Measurements from ENCODE around the gene HSPA9.

The HSPA9 gene

DNA sequence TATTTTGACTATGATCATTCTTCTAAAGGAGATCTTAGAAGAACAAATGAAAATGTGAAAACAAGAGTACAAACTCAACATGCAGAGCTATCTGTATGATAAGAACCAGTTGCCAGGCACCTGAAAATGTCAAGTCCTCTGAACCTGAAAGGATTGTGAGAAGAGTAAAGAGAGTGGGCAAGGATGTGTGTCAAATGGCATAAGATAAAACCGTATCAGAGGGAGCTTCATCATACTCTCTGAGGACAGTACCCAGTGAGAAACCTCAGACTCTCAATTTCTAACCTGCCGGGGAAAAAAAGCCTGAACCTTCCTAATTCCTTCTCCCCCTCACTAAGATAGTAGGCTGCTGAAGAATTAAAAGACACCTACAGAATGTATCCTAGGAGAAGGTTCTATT is 39.0 kb downstream of the HSPA9 start:
- H3K36me3 ChIP-seq (ENCODE audit: control insufficient read depth, insufficient read depth, low read length) = no peaks in the 10 kb centered on the region
- no peaks in the 10 kb centered on the region for H3K27me3 ChIP-seq (ENCODE audit: control insufficient read depth, insufficient read depth, low read length)
- H2AFZ ChIP-seq = no peak overlapping the region
- TF ChIP-seq, protein P1, sequence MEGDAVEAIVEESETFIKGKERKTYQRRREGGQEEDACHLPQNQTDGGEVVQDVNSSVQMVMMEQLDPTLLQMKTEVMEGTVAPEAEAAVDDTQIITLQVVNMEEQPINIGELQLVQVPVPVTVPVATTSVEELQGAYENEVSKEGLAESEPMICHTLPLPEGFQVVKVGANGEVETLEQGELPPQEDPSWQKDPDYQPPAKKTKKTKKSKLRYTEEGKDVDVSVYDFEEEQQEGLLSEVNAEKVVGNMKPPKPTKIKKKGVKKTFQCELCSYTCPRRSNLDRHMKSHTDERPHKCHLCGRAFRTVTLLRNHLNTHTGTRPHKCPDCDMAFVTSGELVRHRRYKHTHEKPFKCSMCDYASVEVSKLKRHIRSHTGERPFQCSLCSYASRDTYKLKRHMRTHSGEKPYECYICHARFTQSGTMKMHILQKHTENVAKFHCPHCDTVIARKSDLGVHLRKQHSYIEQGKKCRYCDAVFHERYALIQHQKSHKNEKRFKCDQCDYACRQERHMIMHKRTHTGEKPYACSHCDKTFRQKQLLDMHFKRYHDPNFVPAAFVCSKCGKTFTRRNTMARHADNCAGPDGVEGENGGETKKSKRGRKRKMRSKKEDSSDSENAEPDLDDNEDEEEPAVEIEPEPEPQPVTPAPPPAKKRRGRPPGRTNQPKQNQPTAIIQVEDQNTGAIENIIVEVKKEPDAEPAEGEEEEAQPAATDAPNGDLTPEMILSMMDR (IDR thresholded peaks at IDR 0.05) = no peak
- H3K4me1 ChIP-seq = no peaks in the 10 kb centered on the region
- no peak overlapping the region for H3K27ac ChIP-seq
- no peak overlapping the region for H3K9ac ChIP-seq
- H3K4me3 ChIP-seq (ENCODE audit: low read depth, low read length) = no peak overlapping the region
- H3K9me3 ChIP-seq (ENCODE audit: control insufficient read depth, low read length) = no peaks in the 10 kb centered on the region
- H3K79me2 ChIP-seq = peaks cover 41% of the 10 kb centered on the region
- H3K4me2 ChIP-seq (ENCODE audit: low read length) = no peak overlapping the region

DNA sequence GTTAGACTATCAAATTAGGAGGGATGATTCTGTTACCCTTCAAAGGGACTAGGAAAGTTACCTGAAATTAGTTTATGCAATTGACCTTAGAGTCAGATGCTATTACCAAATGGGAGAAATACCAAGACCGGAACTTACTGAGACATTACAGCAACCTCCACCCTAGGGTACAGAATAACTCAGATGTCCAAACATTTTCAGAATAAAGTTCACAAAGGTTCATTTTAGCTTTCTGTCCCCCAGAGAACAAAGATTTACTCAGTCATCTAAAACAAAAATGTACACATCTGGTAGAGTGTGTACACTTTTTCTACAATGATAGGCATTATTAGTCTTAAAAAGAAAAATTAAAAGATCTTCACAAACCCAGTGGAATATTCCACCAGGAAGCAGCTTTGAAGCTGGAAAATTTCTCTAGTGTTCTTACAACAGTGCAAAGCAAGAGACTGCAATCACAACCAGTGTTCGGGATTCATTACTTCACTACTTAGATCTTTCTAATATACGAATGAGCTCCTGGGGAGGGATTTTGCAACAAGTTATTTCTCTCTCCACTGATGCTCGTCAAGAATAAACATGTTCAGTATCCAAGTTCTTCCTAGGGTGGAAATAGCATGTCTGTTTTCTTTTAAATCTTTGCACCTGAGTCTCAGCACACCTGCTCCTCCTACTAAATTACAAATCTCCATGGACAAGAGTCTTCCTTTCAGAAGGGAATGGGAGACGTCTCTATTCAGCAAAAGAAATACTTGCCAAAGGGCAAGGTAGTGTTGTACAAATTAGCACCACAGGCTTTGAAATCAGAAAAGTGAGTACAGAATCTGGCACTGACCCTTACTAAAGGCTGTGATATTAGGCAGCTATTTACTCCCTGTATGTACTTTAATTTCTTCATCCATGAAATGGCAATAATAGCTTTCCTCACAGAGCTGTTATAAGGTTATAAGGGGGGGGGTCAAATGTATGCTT is 40.9 kb downstream of the HSPA9 start:
- no peaks in the 10 kb centered on the region for H3K9me3 ChIP-seq (ENCODE audit: control insufficient read depth, low read length)
- no peak overlapping the region for H3K4me3 ChIP-seq (ENCODE audit: low read depth, low read length)
- no peak overlapping the region for H3K27ac ChIP-seq
- H3K4me1 ChIP-seq = peaks cover 9% of the 10 kb centered on the region
- no peaks in the 10 kb centered on the region for H3K36me3 ChIP-seq (ENCODE audit: control insufficient read depth, insufficient read depth, low read length)
- H2AFZ ChIP-seq = no peak overlapping the region
- TF ChIP-seq, protein P1 (IDR thresholded peaks at IDR 0.05) = no peak
- no peak overlapping the region for H3K9ac ChIP-seq
- no peaks in the 10 kb centered on the region for H3K27me3 ChIP-seq (ENCODE audit: control insufficient read depth, insufficient read depth, low read length)
- peaks cover 41% of the 10 kb centered on the region for H3K79me2 ChIP-seq
- no peak overlapping the region for H3K4me2 ChIP-seq (ENCODE audit: low read length)

DNA sequence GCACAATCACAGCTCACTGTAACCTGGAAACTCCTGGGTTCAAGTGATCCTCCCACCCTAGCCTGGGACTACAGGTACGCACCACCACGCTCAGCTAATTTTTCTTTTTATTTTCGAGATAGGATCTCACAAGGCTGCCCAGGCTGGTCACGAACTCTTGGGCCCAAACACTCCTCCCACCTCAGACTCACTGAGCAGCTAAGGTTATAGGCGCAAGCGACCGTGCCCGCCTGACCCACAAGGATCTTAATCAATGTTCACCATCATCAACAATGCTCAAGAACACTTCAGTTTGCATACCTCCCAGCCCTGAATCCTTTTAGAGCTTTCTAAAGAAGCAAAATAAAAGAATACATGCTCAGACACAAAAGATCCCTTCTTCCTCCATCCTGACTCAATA is 45.4 kb downstream of the HSPA9 start:
- TF ChIP-seq, protein P1 (IDR thresholded peaks at IDR 0.05) = no peak
- no peak overlapping the region for H2AFZ ChIP-seq
- no peaks in the 10 kb centered on the region for H3K36me3 ChIP-seq (ENCODE audit: control insufficient read depth, insufficient read depth, low read length)
- H3K4me2 ChIP-seq (ENCODE audit: low read length) = peak overlapping the region; percentile 32
- peak overlapping the region; percentile 4 for H3K27ac ChIP-seq
- no peak overlapping the region for H3K4me3 ChIP-seq (ENCODE audit: low read depth, low read length)
- peaks cover 22% of the 10 kb centered on the region for H3K4me1 ChIP-seq
- no peaks in the 10 kb centered on the region for H3K9me3 ChIP-seq (ENCODE audit: control insufficient read depth, low read length)
- no peaks in the 10 kb centered on the region for H3K27me3 ChIP-seq (ENCODE audit: control insufficient read depth, insufficient read depth, low read length)
- H3K9ac ChIP-seq = no peak overlapping the region
- H3K79me2 ChIP-seq = peaks cover 61% of the 10 kb centered on the region

DNA sequence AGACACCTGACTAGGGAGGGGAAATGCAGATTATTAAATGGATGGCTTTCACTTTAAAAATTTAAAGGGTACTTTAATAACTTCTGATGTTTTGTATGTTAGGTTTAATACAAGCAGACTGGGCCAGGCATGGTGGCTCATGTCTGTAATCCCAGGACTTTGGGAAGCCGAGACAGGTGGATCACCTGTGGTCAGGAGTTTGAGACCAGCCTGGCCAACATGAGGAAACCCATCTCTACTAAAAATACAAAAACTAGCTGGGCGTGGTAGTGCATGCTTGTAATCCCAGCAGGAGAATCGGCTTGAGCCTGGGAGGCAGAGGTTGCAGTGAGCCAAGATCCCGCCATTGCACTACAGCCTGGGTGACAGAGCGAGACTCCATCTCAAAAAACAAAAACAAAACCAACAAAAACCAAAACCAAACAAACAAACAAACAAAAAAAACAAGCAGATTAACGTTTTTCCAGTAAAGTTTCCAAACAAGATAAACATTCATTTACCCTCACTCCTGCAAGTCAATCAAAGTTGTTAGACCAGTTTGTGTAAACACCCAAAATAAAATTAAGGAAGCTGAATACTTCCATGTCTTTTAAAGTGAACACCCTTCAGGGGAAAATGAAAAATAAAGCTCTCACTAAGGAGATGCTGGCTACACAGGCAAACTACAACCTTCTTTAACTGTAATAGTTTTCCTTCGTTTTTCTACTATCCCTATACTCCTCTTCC is 46.3 kb downstream of the HSPA9 start:
- Histone ChIP-seq H3K79me2 (peaks cover 59% of the 10 kb centered on the region), H3K27ac (peak overlapping the region; percentile 4), H3K4me3 (ENCODE audit: low read depth, low read length) (no peak overlapping the region), H2AFZ (no peak overlapping the region), H3K4me2 (ENCODE audit: low read length) (no peak overlapping the region), H3K36me3 (ENCODE audit: control insufficient read depth, insufficient read depth, low read length) (no peaks in the 10 kb centered on the region), H3K9ac (no peak overlapping the region), H3K27me3 (ENCODE audit: control insufficient read depth, insufficient read depth, low read length) (no peaks in the 10 kb centered on the region), H3K9me3 (ENCODE audit: control insufficient read depth, low read length) (no peaks in the 10 kb centered on the region), H3K4me1 (peaks cover 22% of the 10 kb centered on the region)
- TF ChIP-seq, protein P1 (IDR thresholded peaks at IDR 0.05) = no peak

All from parathyroid adenoma (tissue), 2 donors.